Right lobe of liver (tissue), 6 donors: ENCODE data around the gene MAPT. TPM values are rescaled to one million over a fixed set of nuclear protein-coding genes. Genes with fewer than 3 reads are reported as not detected.
A peak's percentile ranks its signal among the peaks of the same experiment; 100 is the strongest.

Experiments
- ATAC-seq, 4 donors: fragments of 200-7000 bp; cut with Tn5 transposase; one replicate each; pipeline ENCODE4 v1.9.1; 2020; ENCODE audit warnings: mild to moderate bottlenecking in 4 of 4, moderate library complexity in 4 of 4
- DNase-seq, 3 donors: peaks; one replicate each; pipeline ENCODE4 v3.0.0-alpha.2; 2020
- H3K27ac ChIP-seq, 3 donors: fragments of 200-600 bp; one replicate each; pipeline ENCODE4 v1.8.0; 2022
- H3K27me3 ChIP-seq, 2 donors: fragments of 200-600 bp; one replicate each; pipeline ENCODE4 v1.8.0; 2022
- H3K36me3 ChIP-seq, 4 donors: fragments of 200-600 bp; sonication (generic) in 1 of 4; one replicate each; pipeline versions ENCODE4 v1.5.1 to v1.8.0; 2017 to 2022; ENCODE audit warnings: control low read depth in 1 of 4
- H3K4me1 ChIP-seq, 4 donors: fragments of 200-600 bp; sonication (generic) in 1 of 4; one replicate each; pipeline versions ENCODE4 v1.5.1 to v1.8.0; 2017 to 2022; ENCODE audit warnings: control low read depth in 1 of 4
- H3K4me3 ChIP-seq, 3 donors: fragments of 200-600 bp; one replicate each; pipeline ENCODE4 v1.8.0; 2022
- H3K9me3 ChIP-seq, 4 donors: fragments of 200-600 bp; sonication (generic) in 1 of 4; one replicate each; pipeline versions ENCODE4 v1.5.1 to v1.8.0; 2017 to 2022; ENCODE audit warnings: control low read depth in 1 of 4
- POLR2A ChIP-seq: fragments of 450-650 bp; IDR thresholded peaks from one replicate; pipeline ENCODE4 v1.6.1; 2017; ENCODE audit warnings: antibody characterized with exemption, mild to moderate bottlenecking
- WGBS: methylation state at CpG from one replicate; pipeline ENCODE4 v1.1.6; 2018; ENCODE audit warnings: low coverage, low lambda C conversion rate; ENCODE audit not compliant: insufficient coverage; ENCODE audit errors: missing lambda C conversion rate; 5-methylcytosine and 5-hydroxymethylcytosine counted together
- intact Hi-C, 2 donors: fragments of 100-400 bp; cut with DNase I; formaldehyde crosslinking; loops; one replicate each; pipeline versions ENCODE4 v1.11.2 to v1.14.1; 2022
- total RNA-seq, 6 experiments: library from RNA; depleted of rRNA in 2 of 6; stranded (reverse); fragments of >200 nt in 2 of 6; fragmentation: NEBNext Ultra II Directional in 3 of 6; extraction: Animal tissue kit (Norgen Biotek cat#: 25700) in 3 of 6; gene quantifications; one replicate each; pipeline versions ENCODE4 v1.1.0 to v1.2.4, GENCODE V29; 2016 to 2023
- TF ChIP-seq, protein P1 (sequence below), 4 donors: fragments of 200-600 bp in 3 of 4; fragments of 450-650 bp in 1 of 4; IDR thresholded peaks; one replicate each; pipeline versions ENCODE4 v1.5.1 to v1.8.0; 2016 to 2022; ENCODE audit warnings: antibody characterized with exemption in 4 of 4, mild to moderate bottlenecking in 2 of 4
- donor health status: DM: no; HTN: yes; CAD: no.
- donor health status: DM: no; HTN: no; CAD: no.
- donor health status: DM: no; HTN: no; CAD: no.
- donor health status: DM: no; HTN: yes; CAD: no.
- donor health status: DM: no; HTN: yes; CAD: no.

Gene MAPT
- total RNA-seq, 6 experiments from 2014 or later = 0.39 to 4.9 (median 0.59) TPM

DNA sequence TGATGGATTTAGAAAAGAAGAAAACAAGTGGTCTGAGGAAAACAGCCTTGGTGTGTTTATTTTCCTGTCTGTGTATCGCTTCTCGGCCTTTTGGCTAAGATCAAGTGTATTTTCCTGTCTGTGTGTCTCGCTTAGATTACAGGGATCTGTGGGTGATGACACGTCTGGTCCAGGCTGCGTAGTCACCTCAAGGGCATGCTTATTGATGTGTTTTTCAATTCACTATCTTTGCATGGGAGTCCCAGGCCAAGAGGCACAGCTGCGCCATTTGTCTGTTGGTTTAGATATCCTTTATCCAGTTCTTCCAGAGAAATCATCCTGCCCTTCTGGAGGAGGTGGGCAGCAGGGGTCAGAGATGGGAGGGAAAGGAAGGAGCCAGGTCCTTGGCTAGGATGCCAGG lies 57.6 kb downstream of the MAPT start:
- no peaks in the 10 kb centered on the region for H3K36me3 ChIP-seq
- H3K4me3 ChIP-seq = no peak overlapping the region
- intact Hi-C loops = no loop called here
- H3K27me3 ChIP-seq = no peaks in the 10 kb centered on the region
- peak in 1 of 4 donors; percentile 6 for ATAC-seq
- no peak for DNase-seq
- no peaks in the 10 kb centered on the region for H3K9me3 ChIP-seq
- WGBS = 75% methylated on average over 6 of the region's 6 CpGs
- TF ChIP-seq, protein P1, sequence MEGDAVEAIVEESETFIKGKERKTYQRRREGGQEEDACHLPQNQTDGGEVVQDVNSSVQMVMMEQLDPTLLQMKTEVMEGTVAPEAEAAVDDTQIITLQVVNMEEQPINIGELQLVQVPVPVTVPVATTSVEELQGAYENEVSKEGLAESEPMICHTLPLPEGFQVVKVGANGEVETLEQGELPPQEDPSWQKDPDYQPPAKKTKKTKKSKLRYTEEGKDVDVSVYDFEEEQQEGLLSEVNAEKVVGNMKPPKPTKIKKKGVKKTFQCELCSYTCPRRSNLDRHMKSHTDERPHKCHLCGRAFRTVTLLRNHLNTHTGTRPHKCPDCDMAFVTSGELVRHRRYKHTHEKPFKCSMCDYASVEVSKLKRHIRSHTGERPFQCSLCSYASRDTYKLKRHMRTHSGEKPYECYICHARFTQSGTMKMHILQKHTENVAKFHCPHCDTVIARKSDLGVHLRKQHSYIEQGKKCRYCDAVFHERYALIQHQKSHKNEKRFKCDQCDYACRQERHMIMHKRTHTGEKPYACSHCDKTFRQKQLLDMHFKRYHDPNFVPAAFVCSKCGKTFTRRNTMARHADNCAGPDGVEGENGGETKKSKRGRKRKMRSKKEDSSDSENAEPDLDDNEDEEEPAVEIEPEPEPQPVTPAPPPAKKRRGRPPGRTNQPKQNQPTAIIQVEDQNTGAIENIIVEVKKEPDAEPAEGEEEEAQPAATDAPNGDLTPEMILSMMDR (IDR thresholded peaks at IDR 0.05) = no peak
- TF ChIP-seq POLR2A = no peak
- H3K27ac ChIP-seq = no peak overlapping the region
- H3K4me1 ChIP-seq = peaks cover 0 to 13% (median 5%) of the 10 kb centered on the region in 4 donors

DNA sequence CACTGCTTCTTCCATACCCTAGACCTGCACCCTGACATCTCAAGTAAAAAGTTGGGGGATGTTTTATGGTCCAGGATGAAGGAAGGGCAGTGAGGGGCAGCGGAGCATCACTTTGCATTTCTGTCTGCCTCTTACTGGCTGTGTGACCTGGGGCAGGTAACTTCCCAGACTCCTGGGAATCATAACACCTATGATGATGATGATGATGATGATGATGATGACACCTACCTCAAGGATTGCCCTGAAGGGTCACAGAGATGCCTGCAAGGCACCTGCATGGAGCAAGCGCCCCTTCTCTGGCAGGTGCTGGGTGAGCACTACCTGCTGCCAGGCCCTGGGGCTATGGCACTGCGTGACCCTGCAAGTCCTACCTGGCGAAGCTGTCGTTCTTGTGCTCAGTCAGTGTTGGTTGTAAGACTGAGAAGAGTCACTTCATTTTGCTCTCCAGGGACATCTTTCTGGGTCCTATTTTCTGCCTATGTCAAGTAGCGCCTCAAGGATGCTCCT lies 58.5 kb downstream of the MAPT start:
- no peak overlapping the region for H3K27ac ChIP-seq
- no peaks in the 10 kb centered on the region for H3K27me3 ChIP-seq
- WGBS = 100% methylated on average over 3 of the region's 6 CpGs
- no peak for DNase-seq
- H3K4me1 ChIP-seq = peaks cover 0 to 13% (median 5%) of the 10 kb centered on the region in 4 donors
- ATAC-seq = no peak
- TF ChIP-seq, protein P1 (IDR thresholded peaks at IDR 0.05) = no peak
- no peak for TF ChIP-seq POLR2A
- intact Hi-C loops = no loop called here
- H3K9me3 ChIP-seq = no peaks in the 10 kb centered on the region
- no peaks in the 10 kb centered on the region for H3K36me3 ChIP-seq
- H3K4me3 ChIP-seq = no peak overlapping the region

DNA sequence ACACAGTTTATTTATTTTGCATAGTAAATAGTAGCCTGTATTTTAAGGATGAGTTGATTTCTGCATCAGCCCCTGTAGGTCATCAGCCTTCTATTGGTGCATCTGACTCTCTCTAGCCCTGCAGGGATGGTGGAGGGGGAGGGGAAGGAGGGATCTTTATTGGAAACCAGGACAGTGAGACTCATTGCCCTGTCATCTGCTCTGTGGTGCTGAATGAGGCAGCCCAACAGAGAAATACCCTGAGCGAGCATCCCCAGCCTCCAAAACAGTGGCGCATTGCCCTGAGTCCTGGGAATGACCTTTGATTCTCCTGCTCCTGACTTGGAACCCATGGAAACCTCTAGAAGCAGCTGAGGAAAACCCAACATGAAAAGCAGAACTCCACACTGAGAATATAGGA lies 59.2 kb downstream of the MAPT start:
- intact Hi-C loops = no loop called here

GRCh38 chr17:45954914-45955313 lies 60.6 kb downstream of the MAPT start:
- no peak overlapping the region for H3K4me3 ChIP-seq
- H3K27ac ChIP-seq = no peak overlapping the region
- H3K4me1 ChIP-seq = no peaks in the 10 kb centered on the region
- WGBS = 85% methylated on average over 7 of the region's 11 CpGs
- H3K9me3 ChIP-seq = no peaks in the 10 kb centered on the region
- no peaks in the 10 kb centered on the region for H3K36me3 ChIP-seq
- DNase-seq = no peak
- no peaks in the 10 kb centered on the region for H3K27me3 ChIP-seq
- no peak for ATAC-seq
- intact Hi-C loops = no loop called here
- TF ChIP-seq, protein P1 (IDR thresholded peaks at IDR 0.05) = no peak
- TF ChIP-seq POLR2A = no peak

More for the DNA sequence above, 59.2 kb downstream of the MAPT start:
- Histone ChIP-seq H3K4me3 (no peak overlapping the region), H3K4me1 (peaks cover 0 to 8% (median 3%) of the 10 kb centered on the region in 4 donors), H3K36me3 (no peaks in the 10 kb centered on the region), H3K27ac (no peak overlapping the region), H3K27me3 (no peaks in the 10 kb centered on the region), H3K9me3 (no peaks in the 10 kb centered on the region)
- no peak for DNase-seq
- WGBS = 32% methylated on average over 2 of the region's 2 CpGs
- TF ChIP-seq POLR2A = no peak
- TF ChIP-seq, protein P1 (IDR thresholded peaks at IDR 0.05) = no peak
- ATAC-seq = no peak

- Histone ChIP-seq H3K4me3 (no peak overlapping the region), H3K27me3 (no peaks in the 10 kb centered on the region), H3K36me3 (no peaks in the 10 kb centered on the region), H3K9me3 (no peaks in the 10 kb centered on the region), H3K27ac (no peak overlapping the region), H3K4me1 (no peaks in the 10 kb centered on the region)
- DNase-seq = no peak
- no peak for TF ChIP-seq POLR2A
- TF ChIP-seq, protein P1 (IDR thresholded peaks at IDR 0.05) = no peak
- WGBS = 87% methylated on average over 3 of the region's 10 CpGs
- intact Hi-C loops = no loop called here
- no peak for ATAC-seq
Measured at GRCh38 chr17:45955326-45955725, 61.0 kb downstream of the MAPT start.
